NOMO-1 treated with DMSO at 0.1 percent for 48 hours (cell line): ENCODE data around the gene CDKN2D.
A peak's percentile ranks its signal among the peaks of the same experiment; 100 is the strongest.
"Not testable (repeated sequence)": the region's sequence is repeated elsewhere in the genome, so short reads cannot be mapped to it uniquely, and the experiment has no call there.

Source experiments
- DNase-seq: peaks from one replicate; lab custom pipeline; 2025; ENCODE audit not compliant: unreplicated experiment; lab: John Stamatoyannopoulos, UW

Gene CDKN2D

DNA sequence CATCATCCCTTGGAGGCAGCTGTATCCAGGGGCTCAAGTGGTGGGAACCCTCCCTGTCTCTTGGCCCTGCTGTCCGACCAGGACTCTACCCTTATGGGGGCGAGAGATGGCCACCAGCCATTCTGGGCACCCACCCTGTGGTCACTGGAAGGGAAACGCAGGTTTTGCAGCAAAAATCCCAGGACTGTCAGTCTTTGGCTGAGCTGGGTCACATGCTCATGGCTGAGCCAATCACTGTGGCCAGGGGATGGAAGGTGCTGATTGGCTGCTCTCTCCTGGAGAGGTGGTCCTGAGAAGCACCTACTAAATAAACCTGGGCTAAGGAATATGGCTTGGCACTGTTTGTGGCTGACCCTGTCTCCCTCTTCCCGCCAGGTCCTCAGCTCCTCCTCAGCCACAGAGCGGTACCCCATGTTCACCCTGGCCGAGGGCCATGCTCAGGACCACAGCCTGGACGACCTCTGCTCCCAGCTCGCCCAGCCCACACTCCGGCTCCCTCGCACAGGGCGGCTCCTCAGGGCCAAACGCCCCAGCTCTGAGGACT, 16.2 kb downstream of the CDKN2D start:
- no peak for DNase-seq

DNA sequence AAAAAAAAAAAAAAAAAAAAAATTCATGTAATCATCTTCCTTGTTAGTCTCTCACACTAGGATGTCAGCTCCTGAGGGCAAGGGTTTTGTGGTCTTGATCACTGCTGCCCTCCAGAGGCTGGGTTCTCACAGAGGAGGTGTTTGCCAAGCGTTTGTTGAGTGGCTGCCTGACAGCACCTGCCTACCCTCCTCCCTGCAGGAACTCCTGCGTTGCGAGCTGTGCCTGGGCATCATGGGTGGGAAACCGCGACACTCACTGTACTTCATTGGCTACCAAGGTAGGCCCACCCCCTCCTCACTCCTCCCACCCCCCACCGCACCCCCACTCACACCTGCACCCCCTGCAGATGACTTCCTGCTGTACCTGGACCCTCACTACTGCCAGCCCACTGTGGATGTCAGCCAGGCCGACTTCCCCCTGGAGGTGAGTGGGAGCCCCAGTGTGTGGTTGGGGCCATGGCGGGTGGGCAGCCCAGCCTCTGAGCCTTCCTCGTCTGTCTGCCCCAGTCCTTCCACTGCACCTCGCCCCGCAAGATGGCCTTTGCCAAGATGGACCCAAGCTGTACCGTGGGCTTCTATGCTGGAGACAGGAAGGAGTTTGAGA, 17.0 kb downstream of the CDKN2D start:
- peak; percentile 66 for DNase-seq

DNA sequence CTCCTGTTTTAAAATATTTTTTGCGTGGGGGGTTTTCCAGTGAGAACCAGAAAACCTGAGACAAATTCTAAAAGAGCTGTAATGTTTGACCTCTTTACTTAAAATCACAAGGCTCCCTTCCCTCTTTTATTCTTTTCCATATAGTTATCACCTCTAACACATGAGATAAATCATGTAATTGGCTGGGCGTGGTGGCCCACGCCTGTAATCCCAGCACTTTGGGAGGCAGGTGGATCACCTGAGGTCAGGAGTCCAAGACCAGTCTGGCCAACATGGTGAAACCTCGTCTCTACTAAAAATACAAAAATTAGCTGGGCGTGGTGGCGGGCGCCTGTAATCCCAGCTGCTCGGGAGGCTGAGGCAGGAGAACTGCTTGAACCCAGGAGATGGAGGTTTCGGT, 17.8 kb downstream of the CDKN2D start:
- not testable (repeated sequence) for DNase-seq

DNA sequence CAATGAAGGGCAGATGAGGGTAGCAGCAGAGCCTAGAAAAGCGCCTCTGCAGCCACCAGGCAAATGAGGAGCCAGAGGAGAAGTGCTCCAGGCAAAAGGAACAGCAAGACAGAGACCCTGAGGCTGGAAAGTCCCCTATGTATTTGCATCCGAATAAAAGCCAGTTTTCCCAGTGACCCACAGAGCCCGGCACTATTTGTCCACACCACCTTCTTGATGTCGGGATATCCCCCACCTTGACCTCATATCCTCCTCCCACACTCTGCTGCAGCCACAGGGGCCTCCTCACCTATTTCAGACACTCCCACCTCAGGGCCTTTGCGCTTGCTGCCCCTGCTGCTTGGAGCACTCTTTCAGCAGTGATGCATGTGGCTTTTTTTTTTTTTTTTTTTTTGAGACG, 18.4 kb downstream of the CDKN2D start:
- no peak for DNase-seq

DNA sequence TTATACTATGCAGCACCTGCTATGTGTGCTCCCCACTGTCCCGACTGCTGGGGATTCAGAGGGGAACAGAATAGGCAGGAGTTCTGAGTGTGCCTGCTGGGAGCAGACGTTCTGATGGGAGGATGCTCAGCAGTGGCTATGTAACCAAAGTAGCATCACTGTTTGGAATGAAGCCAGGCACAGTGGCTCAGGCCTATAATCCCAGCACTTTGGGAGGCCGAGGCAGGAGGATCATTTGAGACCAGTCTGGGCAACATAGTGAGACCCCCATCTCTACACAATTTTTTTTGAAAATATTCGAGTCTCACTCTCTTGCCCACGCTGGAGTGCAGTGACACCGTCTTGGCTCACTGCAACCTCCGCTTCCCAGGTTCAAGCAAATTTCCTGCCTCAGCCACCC, 19.0 kb downstream of the CDKN2D start:
- DNase-seq, result no peak

DNA sequence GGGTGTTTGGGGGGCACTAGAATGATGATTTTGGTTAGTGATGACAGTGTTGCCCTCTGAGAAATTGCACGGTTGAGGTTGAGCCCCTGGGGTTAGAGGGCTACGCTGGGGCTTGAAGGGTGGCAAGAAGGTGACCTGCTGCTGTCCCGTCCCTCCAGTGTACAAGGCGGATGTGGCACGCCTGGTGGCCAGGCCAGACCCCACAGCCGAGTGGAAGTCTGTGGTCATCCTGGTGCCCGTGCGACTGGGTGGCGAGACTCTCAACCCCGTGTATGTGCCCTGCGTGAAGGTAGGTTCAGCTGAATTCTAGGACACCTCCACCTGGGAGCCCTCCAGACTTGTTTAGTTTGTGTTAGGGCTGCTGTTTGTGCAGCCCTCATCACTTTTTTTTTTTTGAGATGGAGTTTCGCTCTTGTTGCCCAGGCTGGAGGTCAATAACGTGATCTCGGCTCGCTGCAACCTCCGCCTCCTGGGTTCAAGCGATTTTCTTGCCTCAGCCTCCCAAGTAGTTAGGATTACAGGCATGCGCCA, 20.0 kb downstream of the CDKN2D start:
- DNase-seq, result no peak

DNA sequence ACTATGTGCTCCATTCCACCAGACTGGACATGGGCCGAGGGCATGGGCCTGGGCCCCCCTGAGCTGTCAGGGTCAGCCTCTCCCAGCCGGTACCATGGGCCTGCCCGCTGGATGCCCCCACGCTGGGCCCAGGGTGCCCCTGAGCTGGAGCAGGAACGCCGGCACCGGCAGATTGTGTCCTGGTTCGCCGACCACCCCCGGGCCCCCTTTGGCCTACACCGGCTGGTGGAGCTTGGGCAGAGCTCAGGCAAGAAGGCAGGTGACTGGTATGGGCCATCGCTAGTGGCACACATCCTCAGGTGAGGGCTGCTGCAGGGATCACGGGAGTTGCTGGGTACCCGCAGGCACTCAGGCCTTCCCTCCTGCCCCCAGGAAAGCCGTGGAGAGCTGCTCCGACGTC, 22.0 kb downstream of the CDKN2D start:
- no peak for DNase-seq

DNA sequence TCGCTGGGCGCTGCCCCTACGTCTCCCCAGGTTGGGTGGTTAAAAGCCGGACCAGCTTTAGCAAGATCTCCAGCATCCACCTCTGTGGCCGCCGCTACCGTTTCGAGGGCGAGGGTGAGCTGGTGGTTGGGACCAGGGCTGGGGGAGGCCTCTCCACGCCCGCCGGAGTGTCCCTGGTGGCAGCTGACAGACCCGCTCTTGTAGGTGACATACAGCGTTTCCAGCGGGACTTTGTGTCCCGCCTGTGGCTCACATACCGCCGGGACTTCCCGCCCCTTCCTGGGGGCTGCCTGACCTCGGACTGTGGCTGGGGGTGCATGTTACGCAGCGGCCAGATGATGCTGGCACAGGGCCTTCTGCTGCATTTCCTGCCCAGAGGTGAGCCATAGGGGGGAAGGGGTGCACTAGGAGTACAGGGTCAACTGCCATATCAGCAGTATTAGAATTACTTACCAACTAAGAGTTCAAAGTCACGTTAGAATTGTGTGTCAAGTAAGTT, 24.0 kb downstream of the CDKN2D start:
- no peak for DNase-seq

DNA sequence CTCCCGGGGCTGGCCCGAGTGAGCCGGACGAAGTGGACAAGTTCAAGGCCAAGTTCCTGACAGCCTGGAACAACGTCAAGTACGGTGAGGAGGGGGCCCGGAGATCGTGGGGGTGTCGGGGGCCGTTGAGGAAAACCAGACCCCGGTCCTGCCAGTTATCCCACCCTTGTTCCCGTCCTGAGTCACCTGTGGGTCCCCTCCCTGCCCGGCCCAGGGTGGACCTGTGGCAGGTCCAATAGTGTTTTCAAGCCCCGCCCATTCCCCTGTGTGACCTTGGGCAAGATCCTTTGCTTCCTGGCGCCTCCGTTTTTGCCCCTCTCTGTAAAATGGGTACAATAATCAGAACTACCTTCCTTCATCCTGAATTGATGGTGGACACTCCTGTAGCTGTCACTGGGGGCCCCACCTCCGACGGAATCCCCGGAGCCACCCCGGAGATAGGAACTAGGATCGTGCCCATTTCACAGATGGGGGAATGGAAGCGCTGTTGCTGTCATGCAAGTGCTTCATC, 24.5 kb downstream of the CDKN2D start:
- DNase-seq, result no peak

DNA sequence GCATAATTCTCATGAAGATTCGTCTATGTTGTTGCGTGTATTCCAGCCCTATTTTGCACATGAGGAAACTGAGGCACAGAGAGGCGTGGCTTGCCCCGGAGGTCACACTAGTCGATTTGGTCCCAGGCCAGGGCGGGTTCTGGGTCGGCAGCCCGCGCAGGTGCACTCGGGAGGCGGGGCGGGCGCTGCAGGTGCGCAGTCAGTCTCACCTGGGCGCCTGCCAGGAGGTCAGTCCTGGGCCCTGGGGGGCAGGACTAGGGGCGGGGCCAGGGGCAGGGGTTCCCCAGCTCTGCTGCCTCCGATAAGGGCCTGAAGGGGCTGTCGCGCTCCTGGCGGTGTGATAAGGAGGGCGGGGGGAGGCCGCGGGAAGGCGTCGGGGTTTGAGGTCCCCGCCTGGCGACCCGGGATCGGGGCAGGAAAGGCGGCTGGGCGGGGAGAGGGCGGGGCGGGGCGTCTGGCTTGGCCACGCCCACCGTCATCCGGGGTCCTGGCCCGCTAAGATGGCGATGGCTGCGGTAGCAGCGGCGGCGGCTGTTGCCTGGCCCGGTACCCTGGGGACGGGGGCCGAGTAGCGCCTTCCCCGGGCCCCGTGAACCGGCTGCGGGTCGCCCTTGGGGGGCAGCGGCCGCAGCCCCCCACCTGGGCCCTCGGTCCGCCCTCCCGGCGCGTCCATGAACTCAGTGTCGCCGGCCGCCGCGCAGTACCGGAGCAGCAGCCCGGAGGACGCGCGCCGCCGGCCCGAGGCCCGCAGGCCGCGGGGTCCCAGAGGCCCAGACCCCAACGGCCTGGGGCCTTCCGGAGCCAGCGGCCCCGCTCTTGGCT, 25.1 kb downstream of the CDKN2D start, which contains the start of gene ATG4D:
Gene ATG4D (plus strand): TSS at position 485 of the 822 bp plus-strand sequence. CDS start 187 bp downstream, at position 672.
- peak; percentile 53 for DNase-seq

DNA sequence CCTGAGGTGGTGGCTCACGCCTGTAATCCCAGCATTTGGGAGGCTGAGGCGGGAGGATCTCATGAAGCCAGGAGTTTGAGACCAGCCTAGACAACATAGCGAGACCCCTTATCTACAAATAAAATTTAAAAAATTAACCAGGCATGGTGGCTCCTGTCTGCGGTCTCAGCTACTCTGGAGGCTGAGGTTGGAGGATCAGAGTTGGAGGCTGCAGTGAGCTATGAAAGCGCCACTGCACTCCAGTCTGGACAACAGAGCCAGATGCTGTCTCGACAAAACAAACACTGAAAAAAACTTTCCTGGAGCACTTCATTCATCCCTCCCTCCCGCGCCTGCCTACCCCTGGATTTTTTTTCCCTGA, 25.7 kb downstream of the CDKN2D start:
- DNase-seq, result no peak

DNA sequence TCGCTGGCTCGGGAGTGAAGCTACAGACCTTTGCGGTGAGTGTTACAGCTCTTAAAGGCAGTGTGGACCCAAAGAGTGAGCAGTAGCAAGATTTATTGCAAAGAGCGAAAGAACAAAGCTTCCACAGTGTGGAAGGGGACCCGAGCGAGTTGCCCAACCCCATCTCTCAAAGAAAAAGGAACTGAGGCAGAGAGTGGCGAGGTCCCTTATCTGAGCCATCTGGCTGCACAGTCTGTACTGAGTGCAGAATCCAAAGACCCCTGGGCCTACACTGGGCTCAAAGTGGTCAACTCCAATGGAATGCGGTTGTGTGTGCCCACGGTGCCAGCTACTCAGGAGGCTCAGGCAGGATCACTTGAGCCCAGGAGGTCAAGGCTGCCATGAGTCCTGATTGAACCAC, 29.8 kb downstream of the CDKN2D start:
- DNase-seq, result peak; percentile 42

DNA sequence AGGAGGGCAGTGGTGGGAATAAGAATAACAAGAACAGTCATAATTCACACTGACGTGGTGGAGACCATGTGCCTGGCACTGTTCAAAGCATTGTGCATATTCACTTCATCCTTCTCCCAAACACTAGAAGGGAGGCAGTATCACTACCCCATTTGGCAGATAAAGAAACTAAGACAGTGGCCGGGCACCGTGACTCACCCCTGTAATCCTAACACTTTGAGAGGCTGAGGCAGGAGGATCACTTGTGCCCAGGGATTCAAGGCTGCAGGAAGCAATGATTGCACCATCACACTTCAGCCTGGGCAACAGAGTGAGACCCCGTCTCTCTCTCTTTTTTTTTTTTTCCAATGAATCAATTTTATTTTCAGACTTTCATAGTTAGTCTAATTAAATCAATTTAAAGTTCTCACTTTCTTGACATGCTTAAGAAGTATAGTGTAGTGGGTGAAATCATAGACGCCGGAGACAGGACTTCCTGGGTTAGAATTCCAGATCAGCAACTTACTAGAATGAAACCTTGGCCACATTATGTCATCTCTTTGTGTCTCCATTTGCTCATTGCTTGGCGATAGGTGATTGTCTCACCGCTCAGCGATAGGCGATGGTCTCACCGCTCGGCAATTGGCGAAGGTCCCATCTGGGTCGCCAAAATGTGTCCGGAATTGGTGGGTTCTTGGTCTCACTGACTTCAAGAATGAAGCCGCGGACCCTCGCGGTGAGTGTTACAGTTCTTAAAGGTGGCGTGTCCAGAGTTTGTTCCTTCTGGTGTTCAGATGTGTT, 30.4 kb downstream of the CDKN2D start:
- peak; percentile 34 for DNase-seq

DNA sequence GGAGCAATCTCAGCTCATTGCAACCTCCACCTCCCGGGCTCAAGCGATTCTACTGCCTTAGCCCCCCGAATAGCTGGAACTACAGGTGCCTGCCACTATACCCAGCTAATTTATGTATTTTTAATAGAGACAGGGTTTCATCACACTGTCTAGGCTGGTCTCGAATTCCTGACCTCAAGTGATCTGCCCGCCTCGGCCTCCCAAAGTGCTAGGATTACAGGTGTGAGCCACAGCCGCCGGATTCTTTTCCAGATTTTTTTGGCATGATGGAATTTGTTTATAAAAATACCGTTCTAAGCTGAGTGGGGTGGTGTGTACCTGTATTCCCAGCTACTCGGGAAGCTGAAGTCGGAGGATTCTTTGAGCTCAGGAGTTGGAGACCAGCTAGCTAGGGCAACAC, 31.1 kb downstream of the CDKN2D start:
- no peak for DNase-seq

DNA sequence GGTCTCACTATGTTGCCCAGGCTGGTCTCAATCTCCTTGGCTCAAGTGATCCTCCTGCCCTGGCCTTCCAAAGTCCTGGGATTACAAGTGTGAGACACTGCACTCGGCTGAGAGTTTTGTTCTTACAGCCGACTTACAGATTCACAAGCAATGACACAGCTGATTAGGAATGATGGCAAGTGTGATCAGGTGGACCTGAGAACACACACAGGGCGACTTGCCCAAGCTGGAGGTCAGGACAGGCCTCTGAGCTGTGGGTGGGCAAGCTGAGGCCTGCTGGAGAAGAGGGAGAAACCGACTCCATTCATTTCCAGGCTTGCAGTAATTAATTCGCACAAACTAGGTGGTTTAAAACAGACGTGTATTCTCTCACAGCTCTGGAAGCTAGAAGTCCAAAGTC, 33.2 kb downstream of the CDKN2D start:
- DNase-seq, result no peak

DNA sequence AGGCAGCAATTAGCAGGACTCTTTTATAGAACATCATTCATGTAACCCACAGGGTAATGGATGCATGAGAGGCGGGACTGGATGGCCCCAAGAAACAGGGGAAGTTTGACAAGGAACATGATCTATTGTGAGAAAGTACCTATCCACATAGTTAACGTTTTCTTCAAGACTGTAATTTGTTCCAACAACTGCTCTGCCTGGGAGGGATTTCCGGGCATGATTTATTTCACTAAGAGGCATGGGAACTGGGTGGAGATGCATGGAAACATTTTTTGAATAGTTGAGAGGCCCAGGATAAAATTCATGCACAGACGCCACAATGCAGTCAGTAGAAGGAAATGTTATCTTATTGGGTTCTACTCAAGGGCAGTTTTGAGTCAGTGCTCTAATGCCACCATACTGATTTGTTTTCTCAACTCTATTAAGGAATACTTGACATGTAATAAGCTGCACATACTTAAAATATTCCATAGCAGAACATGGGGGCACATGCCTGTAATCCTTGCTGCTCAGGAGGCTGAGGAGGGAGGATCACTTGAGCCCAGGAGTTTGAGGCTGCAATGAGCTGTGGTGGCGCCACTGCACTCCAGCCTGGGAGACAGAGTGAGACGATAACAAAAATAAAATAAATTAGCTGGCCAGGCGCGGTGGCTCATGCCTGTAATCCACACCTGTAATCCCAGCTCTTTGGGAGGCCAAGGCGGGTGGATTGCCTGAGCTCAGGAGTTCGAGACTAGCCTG, 35.0 kb downstream of the CDKN2D start:
- DNase-seq, result peak; percentile 53

DNA sequence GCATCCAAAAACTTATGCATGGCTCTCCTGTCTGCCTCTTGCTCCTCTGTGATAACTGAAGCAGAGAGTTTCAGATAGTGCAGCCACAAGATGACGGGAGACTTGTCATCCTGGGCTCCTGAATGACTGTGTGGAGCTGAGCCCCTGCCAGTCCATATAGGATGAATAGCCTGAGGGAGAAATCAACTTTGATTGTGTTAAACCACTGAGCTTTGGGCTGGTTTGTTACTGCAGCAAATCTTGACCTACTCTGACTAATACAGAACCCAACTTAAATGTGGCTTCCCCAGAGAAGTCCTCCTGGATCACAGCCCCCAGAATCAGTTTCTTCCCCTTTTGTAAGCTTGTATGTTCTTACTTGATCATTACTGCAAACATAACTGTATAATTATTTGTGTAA, 36.3 kb downstream of the CDKN2D start:
- DNase-seq, result no peak

DNA sequence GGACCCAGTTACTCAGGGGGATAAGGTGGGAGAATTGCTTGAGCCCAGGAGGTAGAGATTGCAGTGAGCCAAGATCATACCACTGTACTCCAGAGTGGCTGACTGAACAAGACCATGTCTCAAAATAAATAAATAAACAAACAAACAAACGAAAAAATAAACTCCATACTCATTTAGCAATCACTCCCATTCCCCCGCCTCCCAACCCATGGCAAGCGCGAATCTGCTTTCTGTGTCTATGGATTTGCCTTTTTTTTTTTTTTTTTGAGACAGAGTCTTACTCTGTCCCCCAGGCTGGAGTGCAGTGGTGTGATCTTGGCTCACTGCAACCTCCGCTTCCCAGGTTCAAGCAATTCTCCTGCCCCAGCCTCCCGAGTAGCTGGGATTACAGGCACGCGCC, 41.9 kb downstream of the CDKN2D start:
- DNase-seq, result not testable (repeated sequence)

DNA sequence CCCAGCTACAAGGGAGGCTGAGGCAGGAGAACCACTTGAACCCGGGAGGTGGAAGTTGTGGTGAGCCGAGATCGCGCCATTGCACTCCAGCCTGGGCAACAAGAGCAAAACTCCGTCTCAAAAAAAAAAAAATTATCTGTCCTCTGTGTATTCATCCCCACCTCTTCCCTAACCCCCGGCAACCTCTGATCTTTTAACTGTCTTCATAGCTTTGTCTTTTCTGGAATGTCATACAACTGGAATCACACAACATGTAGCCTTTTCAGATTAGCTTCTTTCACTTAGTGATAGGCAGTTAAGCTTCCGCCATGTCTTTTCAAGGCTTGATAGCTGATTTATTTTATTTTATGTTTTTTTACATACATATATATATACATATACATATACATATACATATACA, 43.1 kb downstream of the CDKN2D start:
- DNase-seq, result no peak

DNA sequence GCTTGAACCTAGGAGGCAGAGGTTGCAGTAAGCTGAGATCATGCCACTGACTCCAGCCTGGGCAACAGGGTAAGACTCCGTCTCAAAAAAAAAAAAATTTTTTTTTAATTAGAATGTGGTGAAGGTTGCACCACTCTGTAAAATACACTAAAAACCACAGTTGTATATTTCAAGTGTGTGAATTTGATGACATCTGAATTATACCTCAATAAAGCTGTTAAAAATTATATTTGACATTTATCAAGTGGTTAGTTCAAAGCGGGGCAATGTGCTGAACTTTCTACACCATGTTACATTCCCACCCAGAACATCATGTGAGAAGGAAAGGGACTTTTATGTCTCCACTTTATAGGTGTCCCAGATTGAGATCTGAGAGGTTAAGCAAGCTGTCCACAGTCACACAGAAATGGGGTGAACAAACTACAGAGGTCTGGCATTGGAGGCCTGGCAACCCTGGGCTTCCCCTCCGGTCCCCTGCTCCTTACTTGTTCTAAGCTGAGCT, 45.6 kb downstream of the CDKN2D start:
- no peak for DNase-seq
